HUES64 (cell line): Measurements from ENCODE around the gene COL27A1.

Experiments used
- H3K27ac ChIP-seq: 2 replicates; pipeline ENCODE4 v1.7.0; 2013; ENCODE audit warnings: low read depth, low read length, inconsistent platforms
- H3K27me3 ChIP-seq: 2 replicates; pipeline ENCODE4 v1.6.1; 2013; ENCODE audit warnings: mild to moderate bottlenecking, low read length; ENCODE audit not compliant: insufficient read depth
- H3K36me3 ChIP-seq: 2 replicates; pipeline ENCODE4 v1.6.1; 2013; ENCODE audit warnings: mild to moderate bottlenecking, low read length; ENCODE audit not compliant: insufficient read depth
- H3K4me1 ChIP-seq: 2 replicates; pipeline ENCODE4 v1.6.1; 2013; ENCODE audit warnings: mild to moderate bottlenecking, low read length, moderate library complexity; ENCODE audit not compliant: insufficient read depth
- H3K4me3 ChIP-seq: 2 replicates; pipeline ENCODE4 v1.5.1; 2013; ENCODE audit warnings: mild to moderate bottlenecking, low read length, moderate library complexity
- H3K9ac ChIP-seq: 2 replicates; pipeline ENCODE4 v1.6.1; 2013; ENCODE audit warnings: mild to moderate bottlenecking, low read depth, low read length
- H3K9me3 ChIP-seq: 2 replicates; pipeline ENCODE4 v1.6.1; 2013; ENCODE audit warnings: low read depth, low read length; ENCODE audit not compliant: insufficient read depth
- WGBS: fragments of 150-250, 120-280 bp; methylation state at CpG from one replicate; pipeline ENCODE4 v1.1.7; 2013; ENCODE audit warnings: missing lambda C conversion rate; 5-methylcytosine and 5-hydroxymethylcytosine counted together

COL27A1 gene

DNA sequence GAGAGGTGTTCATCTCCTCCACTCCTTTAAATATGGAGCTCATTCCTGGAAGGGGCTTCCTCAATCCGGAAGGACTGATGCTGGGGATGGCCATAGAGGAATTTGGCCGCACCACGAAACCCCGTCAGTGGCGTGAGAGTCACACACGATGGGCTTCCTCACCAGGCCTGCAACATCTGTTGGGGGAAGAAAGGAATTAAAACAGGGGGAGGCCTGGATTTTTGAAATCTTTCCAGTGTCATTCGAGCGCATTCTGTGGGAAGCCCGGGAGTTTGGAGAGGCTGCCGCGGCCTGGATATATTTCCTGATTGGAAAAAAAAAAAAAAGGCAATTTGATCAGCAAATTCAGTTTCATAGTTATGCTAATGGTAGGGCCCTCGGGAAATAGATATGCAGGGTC is 91.2 kb downstream of the COL27A1 start:
- WGBS: 88% methylated on average over 12 of the region's 12 CpGs
- H3K9ac ChIP-seq: no peak overlapping the region
- peaks cover 6% of the 10 kb centered on the region; the same call in 1 of the 2 replicates for H3K36me3 ChIP-seq
- H3K9me3 ChIP-seq: no peaks in the 10 kb centered on the region
- no peaks in the 10 kb centered on the region for H3K27me3 ChIP-seq
- H3K27ac ChIP-seq: no peak overlapping the region
- no peak overlapping the region for H3K4me3 ChIP-seq
- H3K4me1 ChIP-seq: no peaks in the 10 kb centered on the region

DNA sequence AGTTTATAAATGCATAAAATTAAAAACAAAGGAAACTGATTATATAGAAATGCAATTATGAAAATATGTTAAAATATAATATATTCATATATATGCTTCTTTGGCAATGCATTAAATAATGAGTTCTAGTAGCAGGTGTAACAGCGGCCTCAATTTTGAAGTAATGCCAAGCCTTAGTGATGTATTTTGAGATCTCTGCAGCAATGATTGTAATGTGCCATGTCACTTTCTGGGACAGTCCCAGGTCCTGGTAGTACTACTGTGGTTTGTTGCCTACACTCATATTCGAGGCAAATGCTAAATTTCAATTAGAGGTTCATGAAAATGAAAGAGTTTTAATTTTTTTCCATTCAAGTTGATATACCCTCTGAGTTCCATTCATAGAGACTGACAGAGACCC is 91.7 kb downstream of the COL27A1 start:
- Histone ChIP-seq H3K36me3 (peaks cover 4% of the 10 kb centered on the region; the same call in 1 of the 2 replicates), H3K9ac (no peak overlapping the region), H3K4me1 (no peaks in the 10 kb centered on the region), H3K27ac (no peak overlapping the region), H3K27me3 (no peaks in the 10 kb centered on the region), H3K9me3 (no peaks in the 10 kb centered on the region), H3K4me3 (no peak overlapping the region)
- 95% methylated on average over 2 of the region's 2 CpGs for WGBS

DNA sequence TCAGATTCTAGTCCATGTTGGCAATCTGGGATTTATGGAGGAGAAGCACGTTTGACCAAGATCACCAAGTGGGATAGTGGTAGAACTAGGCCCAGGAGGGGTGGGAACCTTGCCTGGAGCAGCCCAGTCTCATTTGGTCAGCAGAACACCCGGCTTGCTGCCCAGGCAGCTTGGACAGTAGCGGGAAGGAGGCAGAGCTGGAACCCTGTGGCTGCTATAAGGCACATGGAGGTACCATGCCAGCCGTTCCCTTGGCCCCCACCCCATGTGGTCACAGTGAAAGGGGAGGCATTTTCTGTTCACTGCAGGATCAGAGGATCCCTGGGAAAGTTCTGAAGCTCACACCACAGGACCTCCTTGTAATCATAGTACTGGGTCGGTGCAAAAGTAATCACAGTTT is 92.2 kb downstream of the COL27A1 start:
- Histone ChIP-seq H3K4me1 (no peaks in the 10 kb centered on the region), H3K36me3 (peaks cover 4% of the 10 kb centered on the region; the same call in 1 of the 2 replicates), H3K27me3 (no peaks in the 10 kb centered on the region), H3K27ac (no peak overlapping the region), H3K9me3 (no peaks in the 10 kb centered on the region), H3K4me3 (no peak overlapping the region), H3K9ac (no peak overlapping the region)
- 86% methylated on average over 5 of the region's 5 CpGs for WGBS

DNA sequence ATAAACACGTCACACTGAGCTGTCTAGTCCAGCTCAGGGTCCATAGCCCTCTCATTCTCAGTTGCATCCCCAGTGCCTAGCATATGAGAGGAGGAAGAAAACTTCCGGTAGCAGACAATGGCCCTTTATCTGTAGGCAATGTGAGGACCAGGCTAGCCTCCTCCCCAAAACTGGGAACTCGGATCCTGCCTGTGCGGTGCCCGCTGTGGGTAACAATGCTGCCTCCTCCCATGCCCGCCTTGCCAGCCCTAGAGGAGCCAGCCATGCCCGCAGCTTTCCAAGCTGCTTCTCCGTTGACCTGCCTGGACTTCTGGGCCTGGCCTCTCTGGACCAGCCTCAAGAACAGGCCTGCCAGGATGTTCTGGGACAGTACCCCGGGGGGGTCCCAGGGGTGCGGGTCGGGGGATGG is 93.0 kb downstream of the COL27A1 start:
- H3K36me3 ChIP-seq: peaks cover 4% of the 10 kb centered on the region; the same call in 1 of the 2 replicates
- 93% methylated on average over 9 of the region's 11 CpGs for WGBS
- no peaks in the 10 kb centered on the region for H3K4me1 ChIP-seq
- no peaks in the 10 kb centered on the region for H3K9me3 ChIP-seq
- H3K27ac ChIP-seq: no peak overlapping the region
- H3K27me3 ChIP-seq: no peaks in the 10 kb centered on the region
- no peak overlapping the region for H3K4me3 ChIP-seq
- H3K9ac ChIP-seq: no peak overlapping the region

DNA sequence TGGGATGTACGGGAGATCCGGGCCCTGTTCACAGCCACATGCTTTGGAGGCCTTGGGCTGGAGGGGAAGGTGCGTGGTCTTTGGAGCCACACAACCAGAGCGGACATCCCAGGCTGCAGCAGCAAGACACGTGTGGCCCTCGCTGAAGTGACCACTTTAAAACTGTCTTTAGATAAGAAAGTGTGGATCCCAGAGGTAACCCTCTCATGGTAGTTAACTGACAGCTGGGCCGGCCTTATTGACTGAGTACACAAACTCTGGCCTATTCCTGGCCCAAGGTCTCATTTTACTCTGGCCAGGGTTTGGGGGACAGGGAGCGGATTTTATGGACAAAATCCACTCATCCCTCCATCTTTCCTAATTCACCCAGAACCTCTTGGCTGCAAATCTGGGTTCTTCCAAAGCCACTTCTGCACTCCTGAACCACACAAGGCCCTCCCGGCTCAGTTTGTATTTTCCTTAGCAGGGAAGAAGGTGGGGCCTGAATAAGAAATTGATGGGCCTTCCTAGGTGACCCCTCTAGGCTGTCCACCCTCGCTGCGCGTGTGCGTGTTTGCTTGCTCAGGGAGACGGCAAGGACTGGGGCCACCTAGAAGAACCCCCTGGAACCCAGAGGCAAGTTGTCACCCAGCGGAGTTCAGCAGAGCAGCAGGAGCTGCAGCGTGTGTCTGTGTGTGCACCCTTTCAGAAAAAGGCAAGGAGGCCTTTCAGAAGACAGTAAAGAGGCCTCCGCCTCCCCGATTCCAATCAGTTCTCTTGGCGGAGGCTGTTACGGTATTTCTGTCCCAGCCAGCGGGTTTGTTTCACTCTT is 94.3 kb downstream of the COL27A1 start:
- Histone ChIP-seq H3K9me3 (no peaks in the 10 kb centered on the region), H3K9ac (no peak overlapping the region), H3K36me3 (peaks cover 4% of the 10 kb centered on the region; the same call in 1 of the 2 replicates), H3K27me3 (no peaks in the 10 kb centered on the region), H3K27ac (no peak overlapping the region), H3K4me1 (no peaks in the 10 kb centered on the region), H3K4me3 (no peak overlapping the region)
- 95% methylated on average over 21 of the region's 21 CpGs for WGBS

DNA sequence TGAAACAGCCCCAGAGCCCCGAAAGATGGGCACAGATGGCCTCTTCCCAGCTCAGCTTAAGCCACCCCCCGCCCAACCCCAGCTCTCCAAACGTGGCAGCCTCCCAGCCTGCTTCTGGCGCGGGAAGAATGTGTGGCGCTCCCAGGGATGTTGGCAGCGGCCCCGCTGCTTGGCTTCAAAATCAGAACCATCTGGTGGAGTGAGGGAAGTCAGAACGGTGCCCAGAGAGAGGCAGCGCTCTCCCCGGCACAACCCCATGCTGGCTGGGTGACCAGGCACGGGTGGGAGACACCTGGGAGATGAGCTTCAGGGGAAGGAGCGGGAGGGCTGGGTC is 94.9 kb downstream of the COL27A1 start:
- Histone ChIP-seq H3K4me1 (no peaks in the 10 kb centered on the region), H3K27me3 (no peaks in the 10 kb centered on the region), H3K36me3 (peaks cover 4% of the 10 kb centered on the region; the same call in 1 of the 2 replicates), H3K9me3 (no peaks in the 10 kb centered on the region), H3K9ac (no peak overlapping the region), H3K4me3 (no peak overlapping the region), H3K27ac (no peak overlapping the region)
- 91% methylated on average over 13 of the region's 13 CpGs for WGBS

DNA sequence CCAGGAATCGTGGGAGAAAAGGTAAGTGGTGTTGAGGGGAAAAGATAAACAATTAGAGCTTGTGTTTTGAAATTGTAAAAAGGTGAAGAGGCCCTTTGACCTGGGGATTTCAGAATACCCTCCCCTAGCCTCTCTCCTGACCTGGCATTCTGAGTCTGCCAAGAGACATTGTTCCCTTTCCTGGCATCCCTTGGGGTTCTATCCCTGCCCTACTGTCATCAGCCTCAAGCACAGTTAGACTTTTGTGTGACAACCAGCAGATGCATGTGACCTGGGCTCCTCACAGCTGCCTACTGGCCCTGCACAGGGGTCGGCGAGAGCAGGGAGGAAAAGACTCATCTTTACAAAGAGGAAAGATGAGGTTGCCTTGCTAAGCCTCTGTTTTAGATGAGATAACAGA is 95.3 kb downstream of the COL27A1 start:
- H3K4me1 ChIP-seq: no peaks in the 10 kb centered on the region
- 92% methylated on average over 3 of the region's 3 CpGs for WGBS
- no peak overlapping the region for H3K9ac ChIP-seq
- H3K27ac ChIP-seq: no peak overlapping the region
- H3K36me3 ChIP-seq: peaks cover 4% of the 10 kb centered on the region; the same call in 1 of the 2 replicates
- H3K4me3 ChIP-seq: no peak overlapping the region
- H3K9me3 ChIP-seq: no peaks in the 10 kb centered on the region
- H3K27me3 ChIP-seq: no peaks in the 10 kb centered on the region

DNA sequence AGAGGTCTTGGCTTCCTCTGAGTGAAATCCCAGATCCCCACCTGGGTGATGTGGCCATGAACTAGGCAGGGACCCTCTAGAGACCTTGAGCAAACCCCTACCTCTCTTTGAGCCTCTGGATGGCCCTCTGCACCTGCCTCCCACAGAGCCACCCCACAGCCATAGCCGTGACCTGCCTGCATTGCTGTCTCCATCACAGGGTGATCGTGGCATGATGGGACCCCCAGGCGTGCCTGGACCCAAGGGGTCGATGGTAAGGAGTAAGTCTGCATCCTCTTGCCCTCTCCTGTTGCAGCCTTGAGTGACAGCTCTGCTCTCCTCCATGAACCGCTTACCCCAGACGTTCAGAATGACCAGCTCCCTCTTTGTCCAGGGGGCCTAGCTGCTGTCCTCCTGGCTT is 97.1 kb downstream of the COL27A1 start:
- H3K9ac ChIP-seq: no peak overlapping the region
- H3K27ac ChIP-seq: no peak overlapping the region
- no peaks in the 10 kb centered on the region for H3K4me1 ChIP-seq
- H3K4me3 ChIP-seq: no peak overlapping the region
- no peaks in the 10 kb centered on the region for H3K9me3 ChIP-seq
- no peaks in the 10 kb centered on the region for H3K36me3 ChIP-seq
- 97% methylated on average over 6 of the region's 6 CpGs for WGBS
- H3K27me3 ChIP-seq: no peaks in the 10 kb centered on the region

DNA sequence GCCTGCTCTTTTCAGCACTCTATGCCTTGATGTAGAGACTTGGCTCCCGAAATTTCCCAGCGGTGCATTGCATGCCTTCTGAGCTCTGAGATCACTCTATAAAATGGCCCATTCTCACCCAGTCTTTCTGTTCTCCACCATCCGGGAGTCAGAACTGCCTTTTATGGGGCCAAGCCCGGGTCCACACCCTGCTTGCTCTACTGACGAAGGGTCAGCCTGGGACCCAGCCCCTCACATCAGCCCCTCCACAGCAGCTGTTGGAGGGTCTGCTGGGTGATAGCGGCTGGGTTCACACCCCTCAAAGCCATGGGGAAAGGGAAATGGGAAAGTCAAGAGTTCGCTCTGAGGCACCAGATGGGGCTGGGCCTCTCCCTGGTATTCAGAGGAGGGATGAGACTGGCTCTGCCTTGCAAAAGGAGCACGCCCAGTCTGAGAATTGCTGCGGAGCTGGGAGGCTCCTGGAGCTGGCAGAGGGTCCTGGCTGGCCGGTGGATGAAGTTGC is 101.5 kb downstream of the COL27A1 start:
- Histone ChIP-seq H3K27me3 (no peaks in the 10 kb centered on the region), H3K4me3 (no peak overlapping the region), H3K36me3 (no peaks in the 10 kb centered on the region), H3K9me3 (no peaks in the 10 kb centered on the region), H3K4me1 (no peaks in the 10 kb centered on the region; the same call in 1 of the 2 replicates), H3K9ac (no peak overlapping the region), H3K27ac (no peak overlapping the region)
- 93% methylated on average over 10 of the region's 10 CpGs for WGBS

DNA sequence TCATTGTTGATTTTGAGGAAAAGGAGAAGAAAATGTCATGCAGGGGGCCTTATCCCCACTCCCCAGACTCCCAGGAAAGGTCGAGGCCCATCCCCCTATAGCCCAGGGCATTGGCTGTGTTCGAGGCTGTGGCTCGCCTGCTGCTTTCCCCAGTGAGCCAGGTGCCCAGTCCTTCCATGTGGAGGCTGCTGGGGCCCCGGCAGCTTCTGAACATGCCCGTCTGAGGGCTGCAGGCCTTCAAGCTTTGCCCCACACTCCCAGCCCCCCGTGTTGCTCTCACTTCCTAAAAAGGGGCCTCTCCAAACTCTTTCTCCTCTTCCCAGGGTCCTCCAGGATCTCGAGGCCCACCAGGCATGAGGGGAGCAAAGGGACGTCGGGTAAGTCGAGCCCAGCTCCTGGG is 102.9 kb downstream of the COL27A1 start:
- H3K9me3 ChIP-seq: no peaks in the 10 kb centered on the region
- no peak overlapping the region for H3K4me3 ChIP-seq
- H3K4me1 ChIP-seq: no peaks in the 10 kb centered on the region; the same call in 1 of the 2 replicates
- H3K9ac ChIP-seq: no peak overlapping the region
- 89% methylated on average over 10 of the region's 10 CpGs for WGBS
- H3K36me3 ChIP-seq: no peaks in the 10 kb centered on the region
- no peak overlapping the region for H3K27ac ChIP-seq
- H3K27me3 ChIP-seq: no peaks in the 10 kb centered on the region

DNA sequence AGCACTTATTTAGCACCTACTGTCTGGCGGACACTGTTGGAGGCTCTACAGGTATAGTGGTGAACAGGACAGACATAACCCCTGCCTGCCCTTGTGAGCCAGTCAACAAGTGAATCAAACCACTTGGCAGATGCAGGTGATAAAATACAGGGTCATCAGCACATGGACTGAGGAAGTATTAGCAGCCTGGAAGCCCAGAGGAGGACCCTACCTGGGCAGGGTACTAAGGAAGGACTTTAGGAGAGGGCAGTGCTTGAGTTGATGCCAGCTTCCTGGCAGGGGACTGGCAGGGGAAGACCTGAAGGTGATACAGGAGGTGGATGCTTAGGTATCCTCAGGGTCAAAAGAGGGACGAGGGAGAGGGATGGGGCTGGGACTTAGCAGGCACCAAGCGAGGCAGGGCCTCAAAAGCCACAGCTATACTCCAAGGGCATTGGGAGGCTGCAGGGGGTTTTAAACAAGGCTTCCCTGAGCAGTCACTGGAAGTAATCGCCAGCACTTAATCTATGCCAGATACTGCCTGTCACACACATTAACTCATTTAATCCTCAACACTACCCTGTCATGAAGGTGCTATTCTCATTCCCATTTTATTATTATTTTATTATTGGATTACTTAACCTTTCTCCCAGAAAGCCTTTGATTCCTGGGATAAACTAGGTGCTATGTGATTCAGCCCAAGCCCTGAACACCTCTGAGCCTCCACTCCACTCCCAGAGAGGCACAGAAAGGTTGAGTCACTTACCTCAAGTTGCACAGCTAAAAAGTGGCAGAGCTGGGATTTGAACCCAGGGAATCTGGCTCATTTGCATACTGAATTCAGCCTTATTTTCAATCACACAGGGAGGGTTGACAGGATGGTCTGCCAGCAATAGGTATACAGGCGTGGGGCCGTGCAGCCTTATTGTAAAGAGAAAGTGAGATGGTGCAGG is 103.8 kb downstream of the COL27A1 start:
- Histone ChIP-seq H3K36me3 (no peaks in the 10 kb centered on the region), H3K4me1 (no peaks in the 10 kb centered on the region; the same call in 1 of the 2 replicates), H3K9me3 (no peaks in the 10 kb centered on the region), H3K27me3 (no peaks in the 10 kb centered on the region), H3K27ac (no peak overlapping the region), H3K4me3 (no peak overlapping the region), H3K9ac (no peak overlapping the region)
- WGBS: 91% methylated on average over 6 of the region's 6 CpGs
